Measurements from ENCODE around the gene PNKD.

The PNKD gene

DNA sequence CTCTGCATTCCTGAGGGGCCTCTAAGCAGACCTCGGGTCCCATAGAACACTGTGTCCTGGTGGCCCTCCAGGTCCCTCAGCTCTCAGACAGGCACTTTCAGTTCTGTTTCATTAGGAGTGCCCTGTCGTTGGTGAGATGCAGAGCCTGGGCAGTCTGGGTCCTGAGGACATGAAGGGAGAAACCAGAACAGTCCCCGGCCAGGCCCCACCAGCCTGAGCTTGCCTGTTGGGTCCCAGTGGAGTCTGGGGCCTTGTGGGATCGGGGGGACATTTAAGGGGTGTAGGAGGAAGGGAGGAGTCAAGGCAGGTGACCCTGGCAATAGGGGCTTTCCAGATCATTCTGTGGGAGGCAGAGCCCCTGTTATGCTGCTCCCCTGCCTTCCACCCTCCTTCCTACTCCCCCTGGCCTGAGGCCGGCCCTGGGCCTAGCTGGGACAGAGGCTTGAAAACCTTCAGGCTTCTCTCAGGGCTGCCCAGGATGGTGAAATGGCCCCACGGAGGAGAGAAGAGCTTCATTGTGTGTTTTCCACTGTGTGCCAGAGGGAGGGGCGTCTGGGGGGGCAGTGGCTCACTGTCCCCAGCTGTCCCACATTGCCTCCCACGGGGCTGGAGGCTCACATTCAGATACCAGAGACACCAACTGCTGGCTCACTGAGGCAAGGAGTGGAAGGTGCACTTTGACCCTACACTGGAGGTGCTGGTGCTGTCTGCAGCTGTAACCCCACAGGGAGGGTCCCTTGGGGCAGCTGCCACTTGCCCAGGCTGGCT, 59.7 kb downstream of the PNKD start:
- no peak overlapping the region for H3K4me3 ChIP-seq (ENCODE audit: control insufficient read depth, low read depth, low read length)
- TF ChIP-seq, protein P1, sequence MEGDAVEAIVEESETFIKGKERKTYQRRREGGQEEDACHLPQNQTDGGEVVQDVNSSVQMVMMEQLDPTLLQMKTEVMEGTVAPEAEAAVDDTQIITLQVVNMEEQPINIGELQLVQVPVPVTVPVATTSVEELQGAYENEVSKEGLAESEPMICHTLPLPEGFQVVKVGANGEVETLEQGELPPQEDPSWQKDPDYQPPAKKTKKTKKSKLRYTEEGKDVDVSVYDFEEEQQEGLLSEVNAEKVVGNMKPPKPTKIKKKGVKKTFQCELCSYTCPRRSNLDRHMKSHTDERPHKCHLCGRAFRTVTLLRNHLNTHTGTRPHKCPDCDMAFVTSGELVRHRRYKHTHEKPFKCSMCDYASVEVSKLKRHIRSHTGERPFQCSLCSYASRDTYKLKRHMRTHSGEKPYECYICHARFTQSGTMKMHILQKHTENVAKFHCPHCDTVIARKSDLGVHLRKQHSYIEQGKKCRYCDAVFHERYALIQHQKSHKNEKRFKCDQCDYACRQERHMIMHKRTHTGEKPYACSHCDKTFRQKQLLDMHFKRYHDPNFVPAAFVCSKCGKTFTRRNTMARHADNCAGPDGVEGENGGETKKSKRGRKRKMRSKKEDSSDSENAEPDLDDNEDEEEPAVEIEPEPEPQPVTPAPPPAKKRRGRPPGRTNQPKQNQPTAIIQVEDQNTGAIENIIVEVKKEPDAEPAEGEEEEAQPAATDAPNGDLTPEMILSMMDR (conservative IDR thresholded peaks at IDR 0.05; ENCODE audit: control insufficient read depth, insufficient read depth, low read depth, low read length), result no peak
- DNase-seq (ENCODE audit: low read depth), result no peak

DNA sequence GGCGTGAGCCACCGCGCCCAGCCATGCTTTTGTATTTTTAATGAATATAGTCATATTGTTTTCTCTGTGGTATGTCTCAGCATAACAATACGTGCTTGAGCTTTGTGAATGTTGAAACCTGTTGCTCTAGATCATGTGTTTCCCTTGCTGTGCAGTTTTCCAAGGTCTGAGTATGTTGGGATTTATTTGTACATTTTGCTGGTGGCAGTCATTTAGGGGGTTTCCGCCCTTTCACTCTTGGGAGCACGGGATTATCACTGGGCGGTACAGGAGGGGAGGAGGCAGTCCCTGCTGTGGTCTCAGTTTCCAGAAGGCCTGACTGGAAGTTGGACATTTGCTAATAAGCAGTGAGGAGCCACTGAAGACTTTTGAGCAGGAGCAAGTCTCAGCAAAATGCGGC, 61.4 kb downstream of the PNKD start:
- no peak overlapping the region for H3K4me3 ChIP-seq (ENCODE audit: control insufficient read depth, low read depth, low read length)
- DNase-seq (ENCODE audit: low read depth), result no peak
- TF ChIP-seq, protein P1 (conservative IDR thresholded peaks at IDR 0.05; ENCODE audit: control insufficient read depth, insufficient read depth, low read depth, low read length), result no peak

DNA sequence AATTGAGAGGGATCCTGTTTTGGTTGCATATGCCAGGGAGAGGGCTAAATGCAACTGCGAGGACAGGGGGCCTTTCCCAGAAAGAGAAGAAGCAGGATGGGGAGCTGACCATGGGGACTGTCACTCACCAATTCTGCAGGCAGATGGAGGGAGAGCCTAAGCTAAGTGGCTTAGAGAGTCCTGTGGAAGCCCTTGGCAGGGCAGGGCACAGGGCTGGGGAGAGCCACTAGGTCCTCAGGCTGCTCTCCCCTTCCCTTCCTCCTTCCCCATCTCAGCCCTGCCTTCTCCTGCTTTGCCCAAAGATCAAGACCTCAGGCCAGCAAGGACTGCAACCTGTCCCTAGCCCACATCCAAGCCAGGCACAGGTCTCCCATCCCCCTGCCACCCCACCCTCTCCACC, 62.0 kb downstream of the PNKD start:
- no peak overlapping the region for H3K4me3 ChIP-seq (ENCODE audit: control insufficient read depth, low read depth, low read length)
- TF ChIP-seq, protein P1 (conservative IDR thresholded peaks at IDR 0.05; ENCODE audit: control insufficient read depth, insufficient read depth, low read depth, low read length), result no peak
- no peak for DNase-seq (ENCODE audit: low read depth)

DNA sequence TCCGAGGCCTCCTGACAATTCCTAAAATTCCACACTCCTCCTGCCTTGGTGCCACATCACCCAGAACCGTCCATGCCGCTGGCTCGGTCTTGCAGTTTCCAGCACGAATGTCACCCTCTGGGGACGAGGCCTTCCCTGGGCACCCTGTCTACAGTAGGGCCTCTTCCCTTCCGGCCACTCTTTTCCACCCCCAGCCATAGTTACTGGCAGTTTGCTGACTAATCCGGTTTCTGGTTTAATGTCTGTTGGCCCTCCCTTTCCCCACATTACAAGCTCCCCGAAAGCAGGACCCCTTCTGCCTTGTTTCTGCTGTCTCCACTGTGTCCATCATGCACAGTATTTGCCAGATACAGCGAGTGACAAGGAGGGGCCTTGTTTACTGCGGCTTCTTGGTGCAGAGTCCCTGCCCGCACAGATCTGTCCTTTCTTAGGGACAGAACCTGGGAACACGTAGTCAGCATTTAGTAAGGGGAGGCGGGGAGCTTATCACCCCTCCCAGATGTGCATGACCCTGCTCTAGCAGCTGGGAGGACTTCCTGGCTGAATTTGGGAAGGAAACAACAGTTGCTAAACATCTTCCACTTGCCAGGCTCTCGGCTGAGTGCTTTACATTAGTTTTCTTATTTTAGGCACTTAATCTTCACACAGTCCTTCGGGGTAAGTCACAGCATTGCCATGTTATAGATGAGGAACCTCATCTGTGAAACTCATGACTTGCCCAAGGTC, 62.8 kb downstream of the PNKD start:
- H3K4me3 ChIP-seq (ENCODE audit: control insufficient read depth, low read depth, low read length), result no peak overlapping the region
- TF ChIP-seq, protein P1 (conservative IDR thresholded peaks at IDR 0.05; ENCODE audit: control insufficient read depth, insufficient read depth, low read depth, low read length), result no peak
- no peak for DNase-seq (ENCODE audit: low read depth)

DNA sequence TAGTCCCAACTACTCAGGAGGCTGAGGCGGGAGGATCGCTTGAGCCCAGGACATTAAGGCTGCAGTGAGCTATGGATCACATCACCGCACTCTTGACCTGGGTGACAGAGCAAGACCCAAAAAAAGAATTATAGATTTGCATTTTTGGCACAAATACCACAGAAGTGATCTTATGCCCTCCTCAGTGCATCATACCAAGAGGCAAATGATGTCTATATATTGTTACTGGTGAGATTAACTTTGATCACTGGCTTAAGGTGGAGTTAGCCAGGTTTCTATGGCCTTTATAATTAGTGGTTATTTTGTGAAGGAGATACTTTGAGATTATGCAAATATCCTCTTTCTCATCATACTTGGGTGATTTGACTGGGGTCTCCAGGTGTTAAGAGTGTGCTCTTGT, 64.2 kb downstream of the PNKD start:
- DNase-seq (ENCODE audit: low read depth), result no peak
- TF ChIP-seq, protein P1 (conservative IDR thresholded peaks at IDR 0.05; ENCODE audit: control insufficient read depth, insufficient read depth, low read depth, low read length), result no peak
- no peak overlapping the region for H3K4me3 ChIP-seq (ENCODE audit: control insufficient read depth, low read depth, low read length)

DNA sequence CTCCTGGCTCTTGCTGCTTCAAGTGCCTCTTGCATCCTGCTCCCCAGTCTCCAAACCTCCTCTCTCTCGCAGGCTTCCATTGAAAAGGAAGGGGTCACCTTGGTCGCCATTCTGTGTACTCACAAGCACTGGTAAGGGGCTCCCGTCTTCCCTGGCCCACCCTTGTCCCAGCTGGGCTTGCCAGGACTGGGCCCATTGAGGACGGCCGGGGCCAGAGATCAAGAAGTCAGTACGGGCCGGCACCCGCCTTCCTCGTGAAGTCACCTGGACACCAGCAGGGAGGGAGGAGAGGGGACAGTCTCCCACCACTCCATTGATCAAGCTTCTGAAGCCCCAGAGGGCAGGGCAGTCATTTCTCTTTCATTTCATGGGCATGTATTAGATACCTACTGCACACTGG, 70.3 kb downstream of the PNKD start:
- no peak overlapping the region for H3K4me3 ChIP-seq (ENCODE audit: control insufficient read depth, low read depth, low read length)
- DNase-seq (ENCODE audit: low read depth), result no peak
- TF ChIP-seq, protein P1 (conservative IDR thresholded peaks at IDR 0.05; ENCODE audit: control insufficient read depth, insufficient read depth, low read depth, low read length), result no peak
